CD14-positive monocyte (primary cell): ENCODE data around the gene TMEM134. TPM values are rescaled to one million over a fixed set of nuclear protein-coding genes. Genes with fewer than 3 reads are reported as not detected.
"Not testable (repeated sequence)": the region's sequence is repeated elsewhere in the genome, so short reads cannot be mapped to it uniquely, and the experiment has no call there.

Experiments
- DNase-seq, 3 donors: peaks; one replicate each; pipeline ENCODE4 v3.0.0-alpha.2; 2011 to 2022
- H2AFZ ChIP-seq: 2 replicates; pipeline ENCODE4 v1.6.0; 2012; ENCODE audit warnings: mild to moderate bottlenecking, low read depth, low read length, inconsistent platforms; ENCODE audit not compliant: insufficient read depth, poor library complexity, severe bottlenecking
- H3K27ac ChIP-seq, 2 donors: 1 replicate in 1 of 2; 2 replicates in 1 of 2; pipeline ENCODE4 v1.5.1; 2012 to 2013; ENCODE audit warnings: low read length in 2 of 2, control low read depth in 1 of 2, inconsistent platforms in 1 of 2, low read depth in 1 of 2, mild to moderate bottlenecking in 1 of 2
- H3K27me3 ChIP-seq, 2 donors: one replicate each; pipeline versions ENCODE4 v1.6.0 to v1.6.1; 2011 to 2013; ENCODE audit warnings: low read length in 2 of 2; ENCODE audit not compliant: control insufficient read depth in 2 of 2, insufficient read depth in 2 of 2
- H3K36me3 ChIP-seq, 2 donors: replicated peaks in 1 of 2; 1 replicate in 1 of 2; 2 replicates in 1 of 2; pipeline versions ENCODE4 v1.5.1 to v1.6.1; 2012 to 2013; ENCODE audit warnings: low read length in 2 of 2, control low read depth in 1 of 2, inconsistent platforms in 1 of 2, mild to moderate bottlenecking in 1 of 2; ENCODE audit not compliant: insufficient read depth in 2 of 2, control insufficient read depth in 1 of 2
- H3K4me1 ChIP-seq, 2 donors: 1 replicate in 1 of 2; 2 replicates in 1 of 2; pipeline versions ENCODE4 v1.5.1 to v1.6.1; 2012 to 2013; ENCODE audit warnings: low read length in 2 of 2, control low read depth in 1 of 2, inconsistent platforms in 1 of 2, mild to moderate bottlenecking in 1 of 2, moderate library complexity in 1 of 2; ENCODE audit not compliant: insufficient read depth in 2 of 2, control insufficient read depth in 1 of 2
- H3K4me2 ChIP-seq: replicated peaks from 2 replicates; pipeline ENCODE3; 2012; ENCODE audit warnings: low read length, moderate library complexity, mild to moderate bottlenecking; ENCODE audit not compliant: poor library complexity, severe bottlenecking; ENCODE audit errors: extremely low read depth
- H3K4me3 ChIP-seq, 3 experiments: fragments of 200-600 bp in 1 of 3; sonication (generic) in 1 of 3; replicated peaks in 1 of 3; 1 replicate in 2 of 3; 2 replicates in 1 of 3; pipeline ENCODE4 v1.5.1; 2011 to 2013; ENCODE audit warnings: low read length in 3 of 3, mild to moderate bottlenecking in 3 of 3, control low read depth in 2 of 3, low read depth in 2 of 3, inconsistent platforms in 1 of 3, moderate library complexity in 1 of 3
- H3K79me2 ChIP-seq: 2 replicates; pipeline ENCODE4 v1.6.0; 2012; ENCODE audit warnings: mild to moderate bottlenecking, control low read depth, inconsistent platforms, low read length, moderate library complexity; ENCODE audit not compliant: insufficient read depth
- H3K9ac ChIP-seq: 2 replicates; pipeline ENCODE4 v1.6.0; 2017; ENCODE audit warnings: low read length, mild to moderate bottlenecking; ENCODE audit not compliant: insufficient read depth, poor library complexity, severe bottlenecking
- H3K9me3 ChIP-seq, 2 donors: replicated peaks in 1 of 2; 1 replicate in 1 of 2; 2 replicates in 1 of 2; pipeline versions ENCODE4 v1.5.1 to v1.6.1; 2012 to 2013; ENCODE audit warnings: low read length in 2 of 2, control low read depth in 1 of 2; ENCODE audit not compliant: control insufficient read depth in 1 of 2, insufficient read depth in 1 of 2
- H4K20me1 ChIP-seq: 2 replicates; pipeline ENCODE4 v1.6.0; 2012; ENCODE audit warnings: mild to moderate bottlenecking, low read length, control low read depth, moderate library complexity; ENCODE audit not compliant: insufficient read depth
- H3K27ac Mint-ChIP-seq, 7 donors: one replicate each; pipeline ENCODE4 v1.8.0; 2020; ENCODE audit warnings: mild to moderate bottlenecking in 7 of 7, mixed read lengths in 7 of 7, moderate library complexity in 6 of 7, inconsistent platforms in 2 of 7
- H3K27me3 Mint-ChIP-seq, 3 donors: one replicate each; pipeline ENCODE4 v1.8.0; 2021 to 2022; ENCODE audit warnings: low read depth in 3 of 3, mild to moderate bottlenecking in 3 of 3, mixed read lengths in 3 of 3, moderate library complexity in 3 of 3, inconsistent platforms in 1 of 3
- H3K36me3 Mint-ChIP-seq, 2 donors: one replicate each; pipeline ENCODE4 v1.8.0; 2020; ENCODE audit warnings: mixed read lengths in 2 of 2, inconsistent platforms in 1 of 2, mild to moderate bottlenecking in 1 of 2
- H3K4me1 Mint-ChIP-seq: one replicate; pipeline ENCODE4 v1.8.0; 2020; ENCODE audit warnings: mild to moderate bottlenecking, mixed read lengths
- H3K4me3 Mint-ChIP-seq, 2 donors: one replicate each; pipeline ENCODE4 v1.8.0; 2020; ENCODE audit warnings: mild to moderate bottlenecking in 2 of 2, mixed read lengths in 2 of 2, moderate library complexity in 1 of 2
- H3K9me3 Mint-ChIP-seq, 7 donors: one replicate each; pipeline ENCODE4 v1.8.0; 2020 to 2022; ENCODE audit warnings: mixed read lengths in 7 of 7, mild to moderate bottlenecking in 6 of 7, moderate library complexity in 6 of 7, inconsistent platforms in 2 of 7
- WGBS: methylation state at CpG from one replicate; pipeline ENCODE4 v1.1.5; 2013; ENCODE audit warnings: missing lambda C conversion rate; ENCODE audit not compliant: insufficient coverage; 5-methylcytosine and 5-hydroxymethylcytosine counted together
- intact Hi-C, 2 donors: fragments of 100-400 bp; cut with micrococcal nuclease; formaldehyde crosslinking; loops; one replicate each; pipeline versions ENCODE4 v1.15.0 to v1.15.1; 2023
- polyA plus RNA-seq, 3 donors: library from polyadenylated mRNA; depleted of rRNA in 1 of 3; unstranded in 2 of 3; stranded (reverse) in 1 of 3; fragments of 300-500 nt in 2 of 3; fragments of >200 nt in 1 of 3; fragmentation: Illumina TruSeq in 2 of 3; gene quantifications; 1 replicate in 2 of 3; 2 replicates in 1 of 3; pipeline ENCODE4 v1.2.3, GENCODE V29; 2012 to 2021
- TF ChIP-seq, protein P1 (sequence below): fragments of 200-600 bp; IDR thresholded peaks from one replicate; pipeline ENCODE4 v1.8.0; 2022; ENCODE audit warnings: antibody characterized with exemption, mild to moderate bottlenecking

Gene TMEM134
- polyA plus RNA-seq, 3 donors = 67.4 to 104 (median 76.8) TPM

DNA sequence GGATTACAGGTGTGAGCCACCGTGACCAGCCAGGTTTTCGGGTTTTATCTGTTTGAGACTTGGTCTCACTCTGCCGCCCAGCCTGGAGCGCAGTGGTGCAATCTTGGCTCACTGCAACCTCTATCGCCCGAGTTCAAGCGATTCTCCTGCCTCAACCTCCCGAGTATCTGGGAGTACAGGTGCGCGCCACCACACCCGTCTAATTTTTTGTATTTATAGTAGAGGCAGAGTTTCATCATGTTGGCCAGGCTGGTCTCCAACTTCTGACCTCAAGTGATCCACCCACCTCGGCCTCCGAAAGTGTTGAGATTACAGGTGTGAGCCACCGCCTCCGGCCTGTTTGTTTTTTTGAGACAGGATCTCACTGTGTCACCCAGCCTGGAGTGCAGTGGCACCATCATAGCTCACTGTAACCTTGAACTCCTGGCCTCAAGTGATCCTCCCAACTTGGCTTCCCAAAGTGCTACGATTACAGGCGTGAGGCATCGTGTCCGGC is 41.6 kb downstream of the TMEM134 start:
- H2AFZ ChIP-seq = peak overlapping the region; percentile 86
- peak overlapping the region; percentile 91 for H3K4me2 ChIP-seq
- not testable (repeated sequence) for H3K9me3 Mint-ChIP-seq, H3K9me3 ChIP-seq, H3K27me3 ChIP-seq, H4K20me1 ChIP-seq, DNase-seq, H3K27me3 Mint-ChIP-seq
- peaks cover 16% of the 10 kb centered on the region for H3K79me2 ChIP-seq
- H3K9ac ChIP-seq = peak overlapping the region; percentile 93
- Mint-ChIP-seq H3K36me3 (peaks cover 14 to 29% of the 10 kb centered on the region in 2 donors), H3K4me3 (peak overlapping the region; percentile 99 to 100), H3K4me1 (peaks cover 16% of the 10 kb centered on the region), H3K27ac (peak overlapping the region; percentile 69 to 97 (median 93))
- peaks cover 14 to 19% of the 10 kb centered on the region in 2 donors for H3K36me3 ChIP-seq
- 91% methylated on average over 13 of the region's 19 CpGs for WGBS
- peak overlapping the region; percentile 19 to 88 for H3K27ac ChIP-seq
- H3K4me3 ChIP-seq = peak overlapping the region; percentile 79 to 93 (median 91)
- H3K4me1 ChIP-seq = peaks cover 16 to 20% of the 10 kb centered on the region in 2 donors
- intact Hi-C loops = loop anchor here (5.0 kb wide), 3 partner anchors 35 to 80 kb away; partner anchors contain the start of genes CDK2AP2 (in 1 of the 2), PITPNM1 (in 1 of the 2), RAD9A (in 1 of the 2) and TMEM134 (in 1 of the 2)

DNA sequence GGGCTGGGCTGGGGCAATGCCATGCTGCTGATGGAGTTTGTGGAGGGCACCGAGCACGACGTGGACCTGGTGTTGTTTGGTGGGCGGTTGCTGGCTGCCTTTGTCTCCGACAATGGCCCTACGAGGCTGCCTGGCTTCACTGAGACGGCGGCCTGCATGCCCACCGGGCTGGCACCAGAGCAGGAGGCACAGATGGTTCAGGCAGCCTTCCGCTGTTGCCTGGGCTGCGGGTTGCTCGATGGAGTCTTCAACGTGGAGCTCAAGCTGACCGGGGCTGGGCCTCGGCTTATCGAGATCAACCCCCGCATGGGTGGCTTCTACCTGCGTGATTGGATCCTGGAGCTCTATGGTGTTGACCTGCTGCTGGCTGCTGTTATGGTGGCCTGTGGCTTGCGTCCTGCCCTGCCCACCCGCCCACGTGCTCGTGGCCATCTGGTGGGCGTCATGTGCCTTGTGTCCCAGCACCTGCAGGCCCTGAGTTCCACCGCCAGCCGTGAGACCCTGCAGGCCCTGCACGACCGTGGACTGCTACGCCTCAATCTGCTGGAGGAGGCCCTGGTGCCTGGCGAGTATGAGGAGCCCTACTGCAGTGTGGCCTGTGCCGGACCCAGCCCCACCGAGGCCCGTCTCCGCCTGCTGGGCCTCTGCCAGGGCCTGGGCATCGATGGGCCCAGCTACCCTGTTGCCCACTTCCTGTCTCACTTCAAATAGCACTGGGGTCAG is 45.0 kb downstream of the TMEM134 start:
- no peaks in the 10 kb centered on the region for H3K36me3 ChIP-seq
- no peaks in the 10 kb centered on the region for H4K20me1 ChIP-seq
- intact Hi-C loops = no loop called here
- no peak overlapping the region for H3K27ac ChIP-seq
- Mint-ChIP-seq H3K9me3 (peaks cover 0 to 2% (median 0%) of the 10 kb centered on the region in 7 donors), H3K4me3 (no peak overlapping the region), H3K36me3 (no peaks in the 10 kb centered on the region), H3K27me3 (peaks cover 8 to 15% (median 14%) of the 10 kb centered on the region in 3 donors), H3K4me1 (peaks cover 25% of the 10 kb centered on the region), H3K27ac (peak overlapping the region in 2 of 7 donors; percentile 33 to 40)
- H3K79me2 ChIP-seq = peaks cover 6% of the 10 kb centered on the region
- H3K27me3 ChIP-seq = peaks cover 0 to 12% of the 10 kb centered on the region in 2 donors
- H3K9ac ChIP-seq = no peak overlapping the region
- H3K9me3 ChIP-seq = no peaks in the 10 kb centered on the region
- H2AFZ ChIP-seq = no peak overlapping the region
- no peak for DNase-seq
- H3K4me2 ChIP-seq = no peak overlapping the region
- 90% methylated on average over 34 of the region's 34 CpGs for WGBS
- TF ChIP-seq, protein P1, sequence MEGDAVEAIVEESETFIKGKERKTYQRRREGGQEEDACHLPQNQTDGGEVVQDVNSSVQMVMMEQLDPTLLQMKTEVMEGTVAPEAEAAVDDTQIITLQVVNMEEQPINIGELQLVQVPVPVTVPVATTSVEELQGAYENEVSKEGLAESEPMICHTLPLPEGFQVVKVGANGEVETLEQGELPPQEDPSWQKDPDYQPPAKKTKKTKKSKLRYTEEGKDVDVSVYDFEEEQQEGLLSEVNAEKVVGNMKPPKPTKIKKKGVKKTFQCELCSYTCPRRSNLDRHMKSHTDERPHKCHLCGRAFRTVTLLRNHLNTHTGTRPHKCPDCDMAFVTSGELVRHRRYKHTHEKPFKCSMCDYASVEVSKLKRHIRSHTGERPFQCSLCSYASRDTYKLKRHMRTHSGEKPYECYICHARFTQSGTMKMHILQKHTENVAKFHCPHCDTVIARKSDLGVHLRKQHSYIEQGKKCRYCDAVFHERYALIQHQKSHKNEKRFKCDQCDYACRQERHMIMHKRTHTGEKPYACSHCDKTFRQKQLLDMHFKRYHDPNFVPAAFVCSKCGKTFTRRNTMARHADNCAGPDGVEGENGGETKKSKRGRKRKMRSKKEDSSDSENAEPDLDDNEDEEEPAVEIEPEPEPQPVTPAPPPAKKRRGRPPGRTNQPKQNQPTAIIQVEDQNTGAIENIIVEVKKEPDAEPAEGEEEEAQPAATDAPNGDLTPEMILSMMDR = no peak
- H3K4me3 ChIP-seq = no peak overlapping the region
- peaks cover 26 to 39% of the 10 kb centered on the region in 2 donors for H3K4me1 ChIP-seq
